Kidney (tissue), 14 donors: Measurements from ENCODE around the gene WDR44. TPM values are rescaled to one million over a fixed set of nuclear protein-coding genes. Genes with fewer than 3 reads are reported as not detected.
A peak's percentile ranks its signal among the peaks of the same experiment; 100 is the strongest.

Experiments used
- DNase-seq, 5 donors: peaks; one replicate each; pipeline ENCODE4 v3.0.0-alpha.2; 2013 to 2020
- FAIRE-seq: peaks from 2 replicates; lab custom pipeline; 2012; peaks lifted over from hg19 to GRCh38; lab: Jason Lieb, UNC
- H3K27ac ChIP-seq, 2 donors: one replicate each; pipeline ENCODE4 v1.7.0; 2013; ENCODE audit warnings: low read depth in 2 of 2, low read length in 2 of 2, inconsistent platforms in 1 of 2
- H3K27me3 ChIP-seq: one replicate; pipeline ENCODE4 v1.7.1; 2013; ENCODE audit warnings: low read length, inconsistent platforms; ENCODE audit not compliant: control insufficient read depth, insufficient read depth
- H3K36me3 ChIP-seq, 3 donors: one replicate each; pipeline versions ENCODE4 v1.7.0 to v1.7.1; 2013; ENCODE audit warnings: low read length in 3 of 3, control low read depth in 1 of 3, inconsistent platforms in 1 of 3; ENCODE audit not compliant: insufficient read depth in 3 of 3, control insufficient read depth in 2 of 3
- H3K4me1 ChIP-seq, 3 donors: one replicate each; pipeline versions ENCODE4 v1.7.0 to v1.7.1; 2013; ENCODE audit warnings: low read length in 3 of 3, inconsistent platforms in 1 of 3, low read depth in 1 of 3; ENCODE audit not compliant: control insufficient read depth in 2 of 3, insufficient read depth in 2 of 3
- H3K4me3 ChIP-seq, 3 donors: one replicate each; pipeline versions ENCODE4 v1.7.0 to v1.8.1; 2013; ENCODE audit warnings: low read length in 3 of 3, control low read depth in 1 of 3, inconsistent platforms in 1 of 3
- H3K9ac ChIP-seq, 3 donors: one replicate each; pipeline versions ENCODE4 v1.7.0 to v1.7.1; 2013; ENCODE audit warnings: low read length in 3 of 3, control low read depth in 1 of 3, inconsistent platforms in 1 of 3
- H3K9me3 ChIP-seq, 3 donors: one replicate each; pipeline versions ENCODE4 v1.7.0 to v1.7.1; 2013; ENCODE audit warnings: low read length in 3 of 3, control low read depth in 1 of 3, inconsistent platforms in 1 of 3; ENCODE audit not compliant: control insufficient read depth in 2 of 3, insufficient read depth in 1 of 3
- intact Hi-C: fragments of 100-400 bp; cut with DNase I; formaldehyde crosslinking; loops from one replicate; pipeline ENCODE4 v1.11.1; 2022
- polyA plus RNA-seq: library from polyadenylated mRNA; stranded (reverse); fragments of 350-450 nt; fragmentation: Illumina TruSeq; extraction: RNeasy Lipid Tissue Mini Kit (QIAGEN cat#74804); gene quantifications from one replicate; pipeline ENCODE4 v1.2.3, GENCODE V29; 2014; ENCODE audit warnings: low read depth, low replicate concordance; ENCODE audit not compliant: insufficient read depth
- total RNA-seq: library from RNA; stranded (reverse); fragmentation: NEBNext Ultra II Directional; extraction: Animal tissue kit (Norgen Biotek cat#: 25700); gene quantifications from one replicate; pipeline ENCODE4 v1.2.1, GENCODE V29; 2021
- TF ChIP-seq, protein P1 (sequence below): IDR thresholded peaks from 3 replicates; pipeline ENCODE4 v1.5.1; 2012; ENCODE audit warnings: mild to moderate bottlenecking, moderate library complexity, borderline replicate concordance; ENCODE audit not compliant: insufficient read depth; ENCODE audit errors: extremely low read depth
- donor health status: control.
- donor health status: control.
- donor health status: control.
- donor health status: control.
- donor health status: control.
- donor health status: DM: yes; HTN: yes; CAD: no.
- donor health status: Normal renal cell carcinoma (clear cell type).

Gene WDR44
- total and polyA plus RNA-seq, 2 donors from 2014 or later = 3.6 to 15.5 TPM

DNA sequence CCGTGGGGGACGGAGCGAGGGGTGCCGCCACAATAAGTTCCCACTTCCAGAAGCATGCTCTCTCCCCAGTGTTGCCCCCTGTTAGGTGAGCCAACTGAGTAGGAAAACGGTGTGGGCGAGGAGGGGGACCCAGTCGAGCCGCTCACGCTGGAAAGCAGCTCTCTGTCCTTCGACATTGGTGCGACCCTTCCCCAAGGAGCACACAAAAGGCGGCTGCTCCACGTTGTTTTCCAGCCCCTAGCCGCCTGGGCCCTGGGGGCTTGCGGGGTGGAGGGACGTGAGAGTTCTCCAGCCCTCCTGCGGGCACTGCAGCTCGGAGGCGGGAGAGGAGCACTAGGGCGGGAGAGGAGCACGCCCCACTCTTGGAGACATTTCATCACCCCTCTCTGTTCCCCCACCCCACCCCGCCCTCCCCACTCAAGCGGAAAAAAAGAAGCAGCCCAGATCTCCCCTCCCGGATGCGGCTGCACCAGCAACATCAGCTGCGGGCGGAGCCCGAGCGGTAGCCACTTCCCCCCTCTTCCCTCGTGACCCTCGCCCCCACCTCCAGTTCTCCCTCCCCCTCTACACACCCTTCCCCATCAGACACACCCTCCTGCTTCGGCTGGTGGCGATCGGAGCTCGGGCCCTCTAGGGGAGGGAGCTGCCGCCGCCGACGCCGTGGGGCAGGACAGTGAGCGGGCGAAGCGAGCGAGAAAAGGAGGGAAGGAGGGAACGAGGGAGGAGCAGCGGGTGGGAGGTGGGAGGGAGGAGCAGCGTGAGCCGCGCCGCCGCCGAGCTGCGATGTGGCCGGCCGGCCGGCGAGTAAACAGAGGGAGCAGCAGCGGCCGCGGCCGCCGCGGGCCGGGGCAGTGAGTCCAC lies 149.4 kb downstream of the WDR44 start, which contains the start of gene DOCK11:
Gene DOCK11, plus strand, starts transcription at position 755 of the 861 bp plus-strand sequence. CDS start 157 bp downstream, outside the sequence.
- intact Hi-C loops = no loop called here
- Histone ChIP-seq H3K36me3 (no peaks in the 10 kb centered on the region), H3K4me1 (peaks cover 0 to 3% (median 0%) of the 10 kb centered on the region in 3 donors), H3K9me3 (no peaks in the 10 kb centered on the region), H3K27ac (peak within 1 kb of the TSS in 1 of 2 donors; percentile 32), H3K4me3 (peak within 1 kb of the TSS; percentile 50 to 55 (median 53)), H3K9ac (no peak within 1 kb of the TSS), H3K27me3 (peaks cover 2% of the 10 kb centered on the region)
- DNase-seq = peak; percentile 80 to 94 (median 87)
- no peak for FAIRE-seq
- TF ChIP-seq, protein P1, sequence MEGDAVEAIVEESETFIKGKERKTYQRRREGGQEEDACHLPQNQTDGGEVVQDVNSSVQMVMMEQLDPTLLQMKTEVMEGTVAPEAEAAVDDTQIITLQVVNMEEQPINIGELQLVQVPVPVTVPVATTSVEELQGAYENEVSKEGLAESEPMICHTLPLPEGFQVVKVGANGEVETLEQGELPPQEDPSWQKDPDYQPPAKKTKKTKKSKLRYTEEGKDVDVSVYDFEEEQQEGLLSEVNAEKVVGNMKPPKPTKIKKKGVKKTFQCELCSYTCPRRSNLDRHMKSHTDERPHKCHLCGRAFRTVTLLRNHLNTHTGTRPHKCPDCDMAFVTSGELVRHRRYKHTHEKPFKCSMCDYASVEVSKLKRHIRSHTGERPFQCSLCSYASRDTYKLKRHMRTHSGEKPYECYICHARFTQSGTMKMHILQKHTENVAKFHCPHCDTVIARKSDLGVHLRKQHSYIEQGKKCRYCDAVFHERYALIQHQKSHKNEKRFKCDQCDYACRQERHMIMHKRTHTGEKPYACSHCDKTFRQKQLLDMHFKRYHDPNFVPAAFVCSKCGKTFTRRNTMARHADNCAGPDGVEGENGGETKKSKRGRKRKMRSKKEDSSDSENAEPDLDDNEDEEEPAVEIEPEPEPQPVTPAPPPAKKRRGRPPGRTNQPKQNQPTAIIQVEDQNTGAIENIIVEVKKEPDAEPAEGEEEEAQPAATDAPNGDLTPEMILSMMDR = no peak

DNA sequence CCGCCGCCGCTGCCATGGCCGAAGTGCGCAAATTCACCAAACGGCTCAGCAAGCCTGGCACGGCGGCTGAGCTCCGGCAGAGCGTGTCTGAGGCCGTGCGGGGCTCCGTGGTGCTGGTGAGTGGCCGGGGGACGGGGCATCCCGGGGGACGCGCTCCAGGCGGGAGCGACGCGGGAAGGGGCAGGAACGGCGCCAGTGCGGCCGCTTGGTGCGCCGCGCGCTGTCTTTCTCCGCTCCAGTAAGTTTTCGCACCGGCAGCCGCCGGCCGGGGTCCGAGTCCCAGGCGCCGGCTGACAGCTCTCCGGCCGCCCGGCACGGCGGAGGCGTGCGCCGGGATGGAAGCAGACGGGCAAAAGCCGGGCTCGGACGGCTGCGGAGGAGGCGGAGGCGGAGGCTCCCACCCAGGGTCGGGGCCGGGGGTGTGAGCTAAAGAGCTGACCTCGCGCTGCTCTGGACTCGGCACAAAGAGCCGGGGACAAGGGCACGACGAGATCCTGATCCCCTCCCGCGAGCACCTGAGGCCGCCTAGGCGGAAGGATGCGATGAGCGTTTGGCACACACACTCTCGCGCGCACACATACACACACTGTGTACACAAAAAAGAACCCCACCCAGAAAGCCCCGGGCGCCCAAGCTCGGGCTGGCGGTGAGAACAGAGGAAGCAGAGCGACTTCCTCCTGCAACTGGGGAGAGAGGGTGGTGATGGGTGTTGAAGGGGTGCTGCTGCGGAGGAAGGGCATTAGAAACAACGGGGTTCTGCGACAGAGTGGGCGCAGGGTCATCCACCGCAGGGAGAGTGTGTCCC lies 150.3 kb downstream of the WDR44 start:
- H3K4me3 ChIP-seq = peak overlapping the region; percentile 50 to 55 (median 53)
- no peaks in the 10 kb centered on the region for H3K36me3 ChIP-seq
- intact Hi-C loops = no loop called here
- H3K9ac ChIP-seq = no peak overlapping the region
- H3K27me3 ChIP-seq = peaks cover 2% of the 10 kb centered on the region
- H3K4me1 ChIP-seq = peaks cover 0 to 3% (median 0%) of the 10 kb centered on the region in 3 donors
- peak overlapping the region in 1 of 2 donors; percentile 32 for H3K27ac ChIP-seq
- DNase-seq (peak; percentile 14 to 87 (median 44)), FAIRE-seq (no peak)
- TF ChIP-seq, protein P1 = no peak
- no peaks in the 10 kb centered on the region for H3K9me3 ChIP-seq

DNA sequence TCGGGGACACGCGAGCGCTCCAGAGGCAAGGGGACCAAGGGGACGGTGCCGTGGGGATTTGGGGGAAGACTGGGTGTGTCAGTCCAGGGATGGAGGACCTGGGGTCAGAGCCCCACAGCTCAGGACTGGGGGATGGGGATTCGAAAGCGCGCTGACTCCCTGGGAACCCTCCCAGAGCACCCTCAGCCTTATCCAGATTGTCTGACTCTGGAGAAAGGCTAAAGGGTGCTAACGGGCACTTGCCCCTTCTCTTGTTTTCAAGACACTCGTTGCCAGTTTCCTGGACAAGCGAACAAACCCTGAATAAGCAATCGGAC lies 150.8 kb downstream of the WDR44 start:
- TF ChIP-seq, protein P1 = no peak
- H3K9ac ChIP-seq = no peak overlapping the region
- no peaks in the 10 kb centered on the region for H3K36me3 ChIP-seq
- H3K9me3 ChIP-seq = no peaks in the 10 kb centered on the region
- peaks cover 0 to 3% (median 0%) of the 10 kb centered on the region in 3 donors for H3K4me1 ChIP-seq
- H3K27ac ChIP-seq = peak overlapping the region in 1 of 2 donors; percentile 32
- intact Hi-C loops = no loop called here
- peak overlapping the region; percentile 50 to 55 (median 53) for H3K4me3 ChIP-seq
- peak in 2 of 5 donors; percentile 9 to 43 for DNase-seq
- H3K27me3 ChIP-seq = peaks cover 2% of the 10 kb centered on the region
- FAIRE-seq = no peak
